HG03139 (cell line): ENCODE data around the gene ARHGAP10.

Experiments used
- ATAC-seq: cut with Tn5 transposase; IDR thresholded peaks from one replicate; pipeline ENCODE4 v1.9.1; 2021; ENCODE audit not compliant: unreplicated experiment

ARHGAP10 gene

DNA sequence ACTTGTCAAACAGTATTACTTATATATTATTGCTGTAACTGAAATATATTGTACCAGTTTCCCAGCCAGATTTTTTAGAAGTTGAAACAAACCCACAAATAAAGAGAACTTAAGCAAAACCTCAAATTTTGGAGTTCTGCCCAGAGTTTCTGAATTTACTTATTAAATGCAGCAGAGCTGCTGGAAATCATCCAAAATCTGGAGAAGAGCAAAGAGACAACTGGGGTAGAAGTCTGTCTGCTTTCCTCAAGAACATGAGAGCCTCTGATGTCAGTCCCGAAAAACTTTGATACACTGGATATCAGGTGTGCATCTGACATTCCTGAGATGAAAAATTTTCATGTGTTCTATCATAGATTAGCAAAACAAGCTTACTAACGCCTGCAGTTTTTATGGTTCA is 384.4 kb downstream of the ARHGAP10 start:
- no peak for ATAC-seq

DNA sequence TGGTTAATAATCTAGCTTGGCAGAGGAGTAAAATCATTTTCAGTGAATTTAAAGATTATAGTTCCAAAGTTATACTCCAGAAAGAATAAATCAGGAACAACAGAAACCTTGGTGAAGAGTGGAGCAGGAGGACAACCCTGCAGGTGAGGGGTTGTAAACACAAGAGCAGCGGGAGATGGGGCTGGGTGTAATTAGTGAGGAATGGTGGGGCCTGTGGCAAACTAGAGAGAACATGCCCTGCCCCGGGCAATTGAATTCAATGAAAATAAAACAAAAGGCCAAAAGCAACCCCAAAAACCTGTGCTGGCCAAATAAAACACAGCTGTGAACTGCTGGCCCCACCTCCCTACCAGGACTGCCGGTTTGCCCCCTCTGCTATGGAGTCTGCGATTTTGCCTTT is 385.1 kb downstream of the ARHGAP10 start:
- ATAC-seq: no peak

DNA sequence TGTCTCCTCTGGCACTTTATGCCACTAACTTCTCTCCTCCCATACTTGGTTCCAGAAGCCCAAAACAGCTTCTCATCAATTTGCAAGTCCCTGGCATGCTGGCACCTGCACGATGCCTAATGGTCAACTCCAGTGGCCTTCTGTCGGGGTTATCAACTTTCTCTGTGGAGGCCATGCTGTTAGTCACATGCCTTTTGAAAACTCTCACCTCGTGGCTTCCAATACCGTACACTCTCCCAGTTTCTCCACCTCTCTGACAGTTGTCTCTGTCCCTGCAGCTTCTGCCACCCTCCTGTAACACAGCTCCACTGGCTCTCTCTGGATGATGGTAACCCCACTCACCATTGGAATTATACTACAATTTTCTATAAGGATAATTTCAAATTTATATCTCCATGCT is 386.3 kb downstream of the ARHGAP10 start:
- no peak for ATAC-seq

DNA sequence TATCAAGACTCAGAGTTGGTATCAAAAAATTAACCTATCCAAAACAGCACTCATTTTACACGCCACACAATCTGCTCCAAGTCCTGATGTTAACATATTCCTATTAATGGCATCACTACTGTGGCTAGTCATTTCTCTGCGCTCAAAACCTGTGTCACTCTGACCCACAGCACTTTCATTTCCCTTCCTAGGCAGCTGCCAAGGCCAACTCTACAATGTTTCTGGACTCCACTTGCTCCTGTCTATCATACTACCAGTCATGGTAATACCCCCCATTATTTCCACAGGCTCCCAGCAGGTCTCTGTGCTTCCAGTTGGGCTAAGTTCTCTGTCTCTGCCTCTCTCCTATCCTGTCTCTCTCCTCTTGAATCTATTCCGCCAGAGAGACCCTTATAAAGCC is 386.7 kb downstream of the ARHGAP10 start:
- no peak for ATAC-seq

DNA sequence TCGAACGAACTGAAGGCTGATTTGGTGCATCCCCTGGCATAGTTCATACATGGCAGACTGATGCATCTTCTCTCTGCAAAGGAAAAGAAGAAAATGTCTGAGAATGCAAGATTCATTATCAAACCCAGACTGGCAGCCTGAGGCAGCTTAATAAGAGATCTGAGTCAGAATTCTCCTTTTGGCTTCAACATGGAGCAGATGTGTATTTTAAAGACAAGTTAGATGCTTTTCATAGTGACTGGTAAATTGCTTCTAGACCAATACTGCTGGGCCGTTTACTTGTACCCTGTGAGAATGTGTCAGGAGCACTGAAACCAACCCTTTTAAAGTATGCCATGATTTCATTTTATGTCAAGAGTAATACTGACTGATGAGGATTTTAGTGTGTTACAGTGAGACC is 388.3 kb downstream of the ARHGAP10 start:
- no peak for ATAC-seq
